Stimulated activated CD4-positive, alpha-beta T cell treated with anti-CD3 and anti-CD28 coated beads, Interleukin-12 subunit alpha, Interleukin-12 subunit beta, amount 100 ng/mL, for 24 hours (primary cell): ENCODE data around the gene SLC2A8.
A peak's percentile ranks its signal among the peaks of the same experiment; 100 is the strongest.

ENCODE experiments used
- DNase-seq, 2 experiments: peaks; one replicate each; pipeline ENCODE4 v3.0.0-alpha.2; 2020; ENCODE audit warnings: low read depth in 2 of 2

The SLC2A8 gene

GRCh38 chr9:127396808-127397645 lies at the start of gene SLC2A8:
TSS of gene SLC2A8 (plus strand) at chr9:127397169. CDS start at chr9:127397231, 62 bp downstream.
- DNase-seq: peak; percentile 69 to 78

- DNase-seq: no peak
Observed at GRCh38 chr9:127347831-127348776, 48.9 kb upstream of the SLC2A8 start.

GRCh38 chr9:127349483-127350113 lies 47.4 kb upstream of the SLC2A8 start:
- no peak for DNase-seq

- no peak for DNase-seq
Observed at GRCh38 chr9:127351182-127352166, 45.5 kb upstream of the SLC2A8 start.

- DNase-seq: no peak
Observed at GRCh38 chr9:127353882-127354281, 43.1 kb upstream of the SLC2A8 start.

- no peak for DNase-seq
Observed at GRCh38 chr9:127356906-127357305, 40.1 kb upstream of the SLC2A8 start.

GRCh38 chr9:127358023-127358535 lies 38.9 kb upstream of the SLC2A8 start:
- no peak for DNase-seq

- DNase-seq: no peak
Observed at GRCh38 chr9:127358770-127359169, 38.2 kb upstream of the SLC2A8 start.

- no peak for DNase-seq
Observed at GRCh38 chr9:127360250-127360649, 36.7 kb upstream of the SLC2A8 start.

- DNase-seq: no peak
Observed at GRCh38 chr9:127360829-127361228, 36.1 kb upstream of the SLC2A8 start.

GRCh38 chr9:127361561-127361960 lies 35.4 kb upstream of the SLC2A8 start:
- no peak for DNase-seq

- no peak for DNase-seq
Observed at GRCh38 chr9:127362829-127363228, 34.1 kb upstream of the SLC2A8 start.

GRCh38 chr9:127365461-127365860 lies 31.5 kb upstream of the SLC2A8 start:
- no peak for DNase-seq

- no peak for DNase-seq
Observed at GRCh38 chr9:127366594-127366993, 30.4 kb upstream of the SLC2A8 start.

- no peak for DNase-seq
Observed at GRCh38 chr9:127368852-127369402, 28.0 kb upstream of the SLC2A8 start.

- no peak for DNase-seq
Observed at GRCh38 chr9:127369428-127369827, 27.5 kb upstream of the SLC2A8 start.

GRCh38 chr9:127370147-127370579 lies 26.8 kb upstream of the SLC2A8 start:
- no peak for DNase-seq

- DNase-seq: no peak
Observed at GRCh38 chr9:127370672-127371648, 26.0 kb upstream of the SLC2A8 start.

- no peak for DNase-seq
Observed at GRCh38 chr9:127380479-127380878, 16.5 kb upstream of the SLC2A8 start.
